Vagina (tissue), 2 donors: ENCODE results near the gene NLRP3.

Experiments
- POLR2A ChIP-seq, 2 donors: fragments of 450-650 bp; IDR thresholded peaks; one replicate each; pipeline ENCODE4 v1.6.1; 2017; ENCODE audit warnings: antibody characterized with exemption in 2 of 2, mild to moderate bottlenecking in 2 of 2, moderate library complexity in 2 of 2
- TF ChIP-seq, protein P1 (sequence below), 3 experiments: fragments of 450-650 bp in 2 of 3; fragments of 200-600 bp in 1 of 3; sonication (generic) in 1 of 3; IDR thresholded peaks; one replicate each; pipeline ENCODE4 v1.5.1; 2017 to 2019; ENCODE audit warnings: antibody characterized with exemption in 3 of 3, mild to moderate bottlenecking in 2 of 3, moderate library complexity in 2 of 3

DNA sequence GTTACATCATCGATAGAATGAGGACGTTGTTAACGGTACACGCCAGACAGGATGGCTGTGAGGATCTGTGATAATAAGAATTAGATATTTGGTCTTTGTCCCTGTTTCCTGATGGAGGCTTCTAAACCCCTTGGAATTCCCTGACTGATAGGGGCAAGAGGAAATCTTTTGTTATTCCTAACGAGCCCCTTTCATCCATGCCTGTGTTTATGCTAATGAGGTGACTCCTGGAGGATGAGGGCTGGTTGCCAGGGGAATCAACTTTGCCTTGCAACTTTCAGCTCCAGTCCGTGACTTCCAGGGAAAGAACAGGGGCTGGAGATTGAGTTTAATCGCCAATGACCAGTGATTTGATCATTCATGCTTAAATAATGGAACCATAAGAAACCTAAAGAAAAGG is 39.3 kb upstream of the NLRP3 start:
- TF ChIP-seq, protein P1, sequence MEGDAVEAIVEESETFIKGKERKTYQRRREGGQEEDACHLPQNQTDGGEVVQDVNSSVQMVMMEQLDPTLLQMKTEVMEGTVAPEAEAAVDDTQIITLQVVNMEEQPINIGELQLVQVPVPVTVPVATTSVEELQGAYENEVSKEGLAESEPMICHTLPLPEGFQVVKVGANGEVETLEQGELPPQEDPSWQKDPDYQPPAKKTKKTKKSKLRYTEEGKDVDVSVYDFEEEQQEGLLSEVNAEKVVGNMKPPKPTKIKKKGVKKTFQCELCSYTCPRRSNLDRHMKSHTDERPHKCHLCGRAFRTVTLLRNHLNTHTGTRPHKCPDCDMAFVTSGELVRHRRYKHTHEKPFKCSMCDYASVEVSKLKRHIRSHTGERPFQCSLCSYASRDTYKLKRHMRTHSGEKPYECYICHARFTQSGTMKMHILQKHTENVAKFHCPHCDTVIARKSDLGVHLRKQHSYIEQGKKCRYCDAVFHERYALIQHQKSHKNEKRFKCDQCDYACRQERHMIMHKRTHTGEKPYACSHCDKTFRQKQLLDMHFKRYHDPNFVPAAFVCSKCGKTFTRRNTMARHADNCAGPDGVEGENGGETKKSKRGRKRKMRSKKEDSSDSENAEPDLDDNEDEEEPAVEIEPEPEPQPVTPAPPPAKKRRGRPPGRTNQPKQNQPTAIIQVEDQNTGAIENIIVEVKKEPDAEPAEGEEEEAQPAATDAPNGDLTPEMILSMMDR (IDR thresholded peaks at IDR 0.05): no peak
- TF ChIP-seq POLR2A (IDR thresholded peaks at IDR 0.05): no peak
